Endothelial cell of umbilical vein (primary cell): Measurements from ENCODE around the gene MAP2K5. TPM values are rescaled to one million over a fixed set of nuclear protein-coding genes. Genes with fewer than 3 reads are reported as not detected.

Source experiments
- BruUV-seq: library from RNA; stranded (reverse); fragments of 400-500 nt; replicated peaks from 2 replicates; lab custom pipeline; 2021; lab: Mats Ljungman, UMichigan
- CTCF ChIA-PET: fragments of 300-600, 350-600 bp; sonication (Branson Sonifier 250); formaldehyde crosslinking; loops from one replicate; lab custom pipeline; 2021; ENCODE audit warnings: antibody characterized with exemption, inconsistent platforms; lab: Charles Lee
- POLR2A ChIA-PET: fragments of 300-600, 350-600 bp; sonication (Branson Sonifier 250); formaldehyde crosslinking; loops from one replicate; lab custom pipeline; 2021; ENCODE audit warnings: antibody characterized with exemption, inconsistent platforms; lab: Charles Lee
- DNase-seq: peaks from one replicate; pipeline ENCODE4 v3.0.0-alpha.2; 2011; ENCODE audit warnings: low read depth, low spot score
- FAIRE-seq: peaks from 2 replicates; lab custom pipeline; 2011; peaks lifted over from hg19 to GRCh38; lab: Jason Lieb, UNC
- H2AFZ ChIP-seq: 2 replicates; pipeline ENCODE4 v1.6.0; 2012; ENCODE audit warnings: low read depth, low read length, control low read depth, inconsistent platforms
- H3K27ac ChIP-seq: 2 replicates; pipeline ENCODE4 v1.5.1; 2011; ENCODE audit warnings: low read depth, mild to moderate bottlenecking, control low read depth, low read length, moderate library complexity; ENCODE audit not compliant: insufficient read depth
- H3K27me3 ChIP-seq, 2 experiments: 2 replicates each; pipeline versions ENCODE4 v1.6.0 to v1.6.1; 2011; ENCODE audit warnings: low read length in 2 of 2, mixed read lengths in 1 of 2; ENCODE audit not compliant: control insufficient read depth in 2 of 2, insufficient read depth in 2 of 2
- H3K36me3 ChIP-seq, 2 experiments: 2 replicates in 1 of 2; 3 replicates in 1 of 2; pipeline ENCODE4 v1.5.1; 2011; ENCODE audit warnings: low read length in 2 of 2, mild to moderate bottlenecking in 1 of 2, moderate library complexity in 1 of 2; ENCODE audit not compliant: control insufficient read depth in 2 of 2, insufficient read depth in 2 of 2; ENCODE audit errors: extremely low read depth in 1 of 2
- H3K4me1 ChIP-seq: 3 replicates; pipeline ENCODE4 v1.5.1; 2011; ENCODE audit warnings: mild to moderate bottlenecking, low read length; ENCODE audit not compliant: control insufficient read depth, insufficient read depth; ENCODE audit errors: extremely low read depth
- H3K4me2 ChIP-seq: 2 replicates; pipeline ENCODE4 v1.6.1; 2011; ENCODE audit warnings: low read length, control low read depth, mixed read lengths; ENCODE audit not compliant: insufficient read depth
- H3K4me3 ChIP-seq, 3 experiments: fragments of 200-600 bp in 1 of 3; sonication (generic), shearing (Covaris generic) in 1 of 3; replicated peaks in 1 of 3; 2 replicates each; pipeline ENCODE4 v1.5.1; 2011 to 2016; ENCODE audit warnings: control low read depth in 3 of 3, low read length in 3 of 3, mild to moderate bottlenecking in 2 of 3, inconsistent platforms in 1 of 3, low read depth in 1 of 3, moderate library complexity in 1 of 3; ENCODE audit not compliant: insufficient read depth in 1 of 3
- H3K79me2 ChIP-seq: 2 replicates; pipeline ENCODE4 v1.6.0; 2012; ENCODE audit warnings: low read length, inconsistent platforms; ENCODE audit not compliant: control insufficient read depth, insufficient read depth
- H3K9ac ChIP-seq: replicated peaks from 2 replicates; pipeline ENCODE3; 2011; ENCODE audit warnings: low read length, control low read depth; ENCODE audit not compliant: insufficient read depth; ENCODE audit errors: extremely low read depth
- H3K9me1 ChIP-seq: replicated peaks from 3 replicates; pipeline ENCODE4 v1.6.0; 2011; ENCODE audit warnings: mild to moderate bottlenecking, low read length; ENCODE audit not compliant: control insufficient read depth, insufficient read depth; ENCODE audit errors: extremely low read depth
- H3K9me3 ChIP-seq: replicated peaks from 2 replicates; pipeline ENCODE4 v1.5.1; 2012; ENCODE audit warnings: low read length, inconsistent platforms; ENCODE audit not compliant: control insufficient read depth, insufficient read depth
- H4K20me1 ChIP-seq: replicated peaks from 2 replicates; pipeline ENCODE3; 2011; ENCODE audit warnings: mild to moderate bottlenecking, low read length; ENCODE audit not compliant: control insufficient read depth, insufficient read depth; ENCODE audit errors: extremely low read depth
- CTCF ChIP-seq, 2 donors: IDR thresholded peaks; 1 replicate in 1 of 2; 2 replicates in 1 of 2; pipeline ENCODE4 v1.5.1; 2011; ENCODE audit warnings: low read length in 2 of 2, mild to moderate bottlenecking in 2 of 2, moderate library complexity in 2 of 2, control low read depth in 1 of 2, inconsistent platforms in 1 of 2, low read depth in 1 of 2; ENCODE audit not compliant: insufficient read depth in 1 of 2; ENCODE audit errors: extremely low read depth in 1 of 2
- EZH2 ChIP-seq: IDR thresholded peaks from 2 replicates; pipeline ENCODE4 v1.6.1; 2012; ENCODE audit warnings: borderline replicate concordance, low read depth, mild to moderate bottlenecking, moderate library complexity, low read length, inconsistent platforms; ENCODE audit not compliant: severe bottlenecking
- FOS ChIP-seq: IDR thresholded peaks from 2 replicates; pipeline ENCODE4 v1.6.1; 2011; ENCODE audit warnings: mild to moderate bottlenecking, low read length, moderate library complexity, borderline replicate concordance; ENCODE audit not compliant: insufficient read depth
- GATA2 ChIP-seq: IDR thresholded peaks from 2 replicates; pipeline ENCODE4 v1.7.0; 2011; ENCODE audit warnings: low read depth, mild to moderate bottlenecking, moderate library complexity, mixed read lengths, low read length; ENCODE audit not compliant: insufficient read length, insufficient read depth
- MAX ChIP-seq: IDR thresholded peaks from 2 replicates; pipeline ENCODE4 v1.6.1; 2011; ENCODE audit not compliant: insufficient read depth, insufficient read length
- MYC ChIP-seq: IDR thresholded peaks from one replicate; pipeline ENCODE4 v1.6.1; 2011; ENCODE audit warnings: mild to moderate bottlenecking, low read depth, low read length
- POLR2A ChIP-seq: IDR thresholded peaks from 2 replicates; pipeline ENCODE4 v1.6.1; 2012; ENCODE audit warnings: low read depth, mild to moderate bottlenecking, control low read depth, low read length
- POLR2AphosphoS5 ChIP-seq: IDR thresholded peaks from 2 replicates; pipeline ENCODE4 v1.6.1; 2012; ENCODE audit warnings: low read depth, mild to moderate bottlenecking, control low read depth, low read length, moderate library complexity; ENCODE audit not compliant: insufficient read depth
- dilution Hi-C: fragments of 300-500 bp; cut with MboI; formaldehyde crosslinking; loops from one replicate; pipeline ENCODE4 v1.15.0; 2019; ENCODE audit warnings: low sequenced_read_pairs; ENCODE audit not compliant: extremely low pct_ligation_motif_present
- intact Hi-C: fragments of 100-400 bp; cut with micrococcal nuclease; formaldehyde crosslinking; loops from one replicate; pipeline ENCODE4 v1.10.0; 2022
- polyA plus RNA-seq, 4 experiments: library from polyadenylated mRNA; depleted of rRNA in 3 of 4; stranded (reverse) in 3 of 4; unstranded in 1 of 4; fragments of >200 nt; gene quantifications; 2 replicates each; pipeline versions ENCODE4 v1.2.1 to v1.2.3, GENCODE V29; 2011 to 2012; ENCODE audit warnings: missing spikeins in 1 of 4
- total RNA-seq: library from RNA; stranded (reverse); gene quantifications from 2 replicates; pipeline ENCODE4 v1.2.3, GENCODE V29; 2021

Gene MAP2K5
- total and polyA plus RNA-seq, 2 donors (not counting 3 experiments of a cell fraction or from before 2014, with no cell fraction given): 4.9 to 24.7 TPM

GRCh38 chr15:67827562-67828277 is 285.2 kb downstream of the MAP2K5 start:
- Histone ChIP-seq H3K36me3 (no peaks in the 10 kb centered on the region), H2AFZ (no peak overlapping the region), H3K9me1 (no peaks in the 10 kb centered on the region), H3K27ac (no peak overlapping the region), H3K9ac (no peak overlapping the region), H3K4me3 (no peak overlapping the region), H3K4me2 (no peak overlapping the region), H3K9me3 (no peaks in the 10 kb centered on the region), H3K27me3 (peaks cover 78 to 96% of the 10 kb centered on the region in 2 experiments), H3K79me2 (no peaks in the 10 kb centered on the region), H3K4me1 (peaks cover 4% of the 10 kb centered on the region), H4K20me1 (no peaks in the 10 kb centered on the region)
- FAIRE-seq (no peak), DNase-seq (no peak)
- dilution Hi-C loops: no loop called here
- POLR2A ChIA-PET: no interaction called here
- CTCF ChIA-PET: interaction anchor here (0.7 kb wide), 1 partner anchor 18 kb away, joined by 3 read pairs; no protein-coding TSS in a partner anchor
- BruUV-seq: no TSS peak
- intact Hi-C loops: no loop called here
- TF ChIP-seq EZH2 (no peak), POLR2A (no peak), GATA2 (no peak), POLR2AphosphoS5 (no peak), FOS (no peak), CTCF (IDR thresholded peaks at IDR 0.05; ENCODE audit: extremely low read depth in 1 of 2, insufficient read depth in 1 of 2, low read depth in 1 of 2, low read length in 2 of 2) (no peak), MAX (no peak), MYC (no peak)
